ENCODE measurements around the gene GPR75.

GPR75 gene

DNA sequence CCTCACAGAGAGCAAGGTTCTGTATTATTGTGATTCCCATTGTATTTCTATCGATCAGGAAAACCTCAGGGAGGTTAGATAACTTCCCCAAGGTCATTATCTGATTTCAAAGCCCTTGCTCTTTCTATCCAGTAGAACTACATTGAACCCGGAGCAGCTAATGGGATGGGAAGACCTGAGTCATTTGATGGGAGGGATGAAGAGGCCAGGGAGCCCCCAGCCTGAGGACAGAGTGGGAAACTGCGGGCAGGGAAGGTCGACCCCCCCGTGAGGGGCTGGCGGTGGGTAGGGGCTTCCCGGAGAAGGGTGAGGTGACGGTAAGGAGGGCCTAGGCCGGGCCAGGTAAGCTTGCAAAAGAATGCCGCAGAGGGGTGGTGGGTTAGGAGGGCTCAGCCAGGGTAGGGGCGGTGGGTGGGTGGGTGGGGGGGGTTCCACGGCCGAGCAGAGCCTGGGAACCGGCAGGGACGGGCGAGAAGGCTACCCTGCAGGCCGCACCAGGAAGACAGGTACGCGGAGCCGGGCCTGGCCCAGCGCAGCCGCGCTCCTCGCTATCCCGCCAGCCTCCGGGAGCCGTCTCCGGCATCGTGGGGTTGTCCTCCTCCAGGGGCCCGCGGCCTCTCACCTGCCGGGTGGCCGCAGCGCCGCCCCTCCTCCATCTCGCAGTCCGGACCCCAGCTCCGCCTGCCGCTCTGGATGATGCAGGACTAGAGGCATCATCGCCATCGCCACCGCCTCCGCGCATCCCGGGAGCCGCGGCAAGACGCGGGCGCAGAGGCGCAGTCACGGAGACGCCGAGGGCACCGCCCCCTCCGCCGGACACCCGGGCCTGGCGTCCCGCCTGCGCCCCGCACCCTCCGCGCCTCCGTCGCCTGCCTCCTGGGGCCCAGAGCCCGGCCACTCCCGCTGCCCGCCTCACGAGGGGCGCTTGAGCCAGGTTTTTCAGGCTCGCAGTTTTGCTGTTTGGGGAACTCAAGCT, at the start of gene GPR75:
TSS of gene GPR75 (minus strand) at position 762 of the 976 bp plus-strand sequence. CDS start 5,211 bp downstream, outside the sequence.
- no peak for DNase-seq

DNA sequence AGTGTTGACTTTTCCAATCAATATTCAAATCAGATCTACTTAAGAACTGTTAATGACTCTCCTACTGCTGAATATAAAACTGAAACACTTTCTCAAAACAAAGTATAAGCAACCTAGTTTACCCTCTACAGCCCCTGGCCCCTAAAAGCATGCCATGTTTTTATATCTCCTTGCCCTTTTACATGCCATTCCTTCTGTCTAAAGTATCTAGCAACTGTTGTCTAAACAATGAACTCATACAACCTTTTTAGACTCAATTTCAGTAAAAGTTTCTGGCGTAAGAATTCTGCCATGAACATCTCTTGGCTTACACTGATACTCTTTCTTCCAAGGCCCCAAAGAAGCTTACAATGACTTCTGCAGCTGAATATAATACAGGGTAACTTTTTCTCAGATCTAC, 47.8 kb upstream of the GPR75 start:
- DNase-seq: no peak

DNA sequence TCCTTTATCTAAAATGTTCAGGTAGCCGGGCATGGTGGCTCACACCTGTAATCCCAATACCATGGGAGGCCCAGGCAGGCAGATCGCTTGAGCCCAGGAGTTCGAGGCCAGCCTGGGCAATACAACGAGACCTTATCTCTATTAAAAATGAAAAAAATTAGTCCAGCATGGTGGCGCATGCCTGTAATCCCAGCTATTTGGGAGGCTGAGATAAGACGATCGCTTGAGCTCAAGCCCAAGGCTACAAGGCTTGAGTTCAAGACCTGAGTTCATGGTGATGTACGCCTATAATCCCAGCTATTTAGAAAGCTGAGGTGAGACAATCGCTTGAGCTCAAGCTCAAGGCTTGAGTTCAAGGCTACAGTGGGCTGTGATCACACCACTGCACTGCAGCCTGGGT, 45.6 kb upstream of the GPR75 start:
- no peak for DNase-seq

DNA sequence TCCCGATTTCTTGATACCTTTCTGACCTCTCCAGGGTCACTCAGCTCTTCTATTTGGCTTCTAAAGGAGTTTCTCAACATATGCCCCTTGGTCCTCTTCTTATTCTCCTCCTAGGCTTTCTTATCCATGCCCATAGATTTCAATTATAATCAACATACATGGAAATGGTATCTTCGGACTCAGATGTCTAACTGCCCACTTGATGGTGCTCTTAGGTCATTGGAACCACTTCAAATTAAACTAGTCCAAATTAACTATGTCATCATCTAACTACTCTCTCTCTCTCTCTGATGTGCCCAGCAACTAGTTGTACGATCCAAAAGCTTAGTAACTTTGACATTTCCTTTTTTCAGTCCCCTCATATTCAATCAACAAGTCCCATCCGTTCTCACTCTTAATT, 43.2 kb upstream of the GPR75 start:
- DNase-seq: no peak

DNA sequence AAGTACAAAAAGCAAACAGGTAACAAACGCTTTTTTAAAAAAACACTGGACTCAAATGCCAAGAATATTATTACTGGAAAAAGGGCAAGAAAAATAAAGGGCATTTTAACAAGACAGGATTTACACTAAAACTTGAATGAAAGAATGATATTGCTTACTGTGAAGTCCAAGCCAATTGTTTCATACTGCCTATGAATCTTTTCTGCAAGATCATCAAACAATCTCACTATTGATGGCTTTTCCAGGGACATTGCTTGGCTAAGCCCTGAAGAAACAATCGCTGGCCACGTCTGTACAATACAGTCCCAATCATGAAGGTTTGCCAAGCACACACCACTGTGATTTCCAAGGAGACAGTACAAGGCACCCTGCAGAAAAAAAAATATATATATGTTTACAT, 41.4 kb upstream of the GPR75 start:
- DNase-seq: no peak

DNA sequence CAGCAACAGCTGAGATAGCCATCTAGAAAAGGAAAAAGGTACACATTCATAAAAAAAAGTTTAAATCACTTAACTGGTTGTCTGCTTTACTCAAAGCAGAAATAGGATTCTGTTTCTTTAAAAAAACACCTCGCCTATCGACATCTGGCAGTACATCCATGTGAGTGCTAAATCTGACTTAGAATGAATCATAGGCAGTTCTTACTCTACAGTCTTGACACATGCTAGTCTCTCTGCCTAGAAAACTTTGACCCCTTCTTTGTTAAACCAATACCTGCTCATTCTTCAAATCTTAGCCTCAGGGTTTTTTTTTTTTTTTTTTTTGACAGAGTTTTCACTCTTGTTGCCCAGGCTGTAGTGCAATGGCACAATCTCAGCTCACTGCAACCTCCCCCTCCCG, 37.1 kb upstream of the GPR75 start:
- no peak for DNase-seq

DNA sequence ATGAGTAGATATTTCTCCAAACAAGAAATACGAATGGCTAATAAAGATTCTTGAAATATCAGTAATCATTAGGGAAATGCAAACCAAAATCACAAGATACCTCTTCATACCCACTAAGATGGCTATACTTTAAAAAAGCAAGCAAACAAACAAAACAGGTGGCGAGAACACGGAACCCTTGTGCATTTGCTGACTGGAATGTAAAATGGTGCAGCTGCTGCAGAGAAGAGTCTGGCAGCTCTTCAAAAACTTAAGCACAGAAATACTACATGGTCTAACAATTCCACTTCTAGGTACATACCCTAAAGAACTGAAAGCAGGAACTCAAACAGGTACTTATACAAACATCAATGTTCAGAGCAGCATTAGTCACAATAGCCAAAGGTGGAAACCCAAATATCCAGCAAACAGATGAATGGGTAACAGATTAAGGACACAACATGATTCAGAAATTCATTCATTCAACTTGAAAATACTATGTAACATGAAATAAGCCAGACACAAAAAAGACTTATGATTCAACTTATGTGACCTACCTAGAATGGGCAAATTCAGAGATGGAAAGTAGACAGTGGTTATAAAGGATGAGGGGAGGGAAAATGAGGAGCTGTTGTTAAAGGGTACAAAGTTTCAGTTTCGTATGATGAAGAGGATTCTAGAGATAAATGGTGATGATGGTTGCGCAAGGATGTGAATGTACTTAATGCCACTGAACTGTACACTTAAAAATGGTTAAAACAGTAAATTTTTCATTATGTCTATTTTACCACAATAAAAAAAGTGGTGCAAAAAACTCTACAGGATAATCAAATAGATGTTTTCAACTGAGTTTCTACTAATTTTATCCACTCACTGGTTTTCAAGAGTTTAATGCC, 26.9 kb upstream of the GPR75 start:
- DNase-seq: no peak

DNA sequence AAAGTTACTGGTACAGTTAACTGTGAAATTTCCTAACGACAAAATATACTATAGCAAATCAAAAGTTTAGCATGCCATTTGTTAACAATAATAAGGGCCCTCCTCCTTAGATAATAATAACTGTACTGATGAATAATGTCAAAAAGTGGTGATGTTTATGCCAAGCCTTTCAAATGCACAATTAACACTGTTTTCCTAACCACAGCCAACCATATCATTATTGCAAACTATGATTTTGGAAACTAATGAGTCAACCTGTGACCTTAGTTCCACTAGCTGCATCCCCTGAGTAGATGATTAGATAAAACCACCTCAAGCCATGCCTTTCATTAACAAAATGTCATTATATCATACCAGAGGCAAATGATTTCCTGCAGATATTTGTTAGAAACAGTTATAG, 25.1 kb upstream of the GPR75 start:
- DNase-seq: no peak

DNA sequence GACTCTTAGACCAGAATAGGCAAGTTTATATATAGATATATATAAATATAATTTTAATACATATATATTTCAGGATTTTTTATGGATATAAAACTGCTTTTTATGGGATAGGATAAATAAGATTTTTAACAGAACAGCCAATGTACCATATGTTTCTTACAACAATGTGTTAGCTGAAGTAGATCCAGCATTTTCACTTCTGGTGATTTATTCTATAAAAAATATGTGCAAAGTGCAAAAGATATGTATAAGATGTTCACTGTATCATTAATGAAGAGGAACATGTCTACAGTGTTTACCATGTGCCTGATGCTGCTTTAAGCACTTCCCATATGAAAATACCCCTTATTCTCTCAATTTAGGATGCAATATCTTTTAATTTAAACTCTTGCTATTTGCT, 22.2 kb upstream of the GPR75 start:
- DNase-seq: no peak

DNA sequence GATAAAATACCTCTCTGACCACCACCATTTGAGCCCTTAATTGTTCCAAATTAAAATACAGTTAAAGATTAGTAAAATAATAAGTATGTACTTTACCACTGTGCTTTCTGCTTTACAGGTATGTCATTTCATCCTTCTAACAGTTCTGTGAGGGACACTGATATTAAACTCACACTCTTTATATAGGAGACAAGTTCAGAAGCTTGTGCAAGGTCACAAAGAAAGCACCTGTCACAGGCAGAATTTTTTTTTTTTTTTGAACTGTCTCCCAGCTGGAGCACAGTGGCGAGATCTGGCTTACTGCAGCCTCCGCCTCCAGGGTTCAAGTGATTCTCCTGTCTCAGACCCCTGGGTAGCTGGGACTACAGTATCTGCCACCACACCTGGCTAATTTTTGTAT, 21.6 kb upstream of the GPR75 start:
- DNase-seq: no peak

DNA sequence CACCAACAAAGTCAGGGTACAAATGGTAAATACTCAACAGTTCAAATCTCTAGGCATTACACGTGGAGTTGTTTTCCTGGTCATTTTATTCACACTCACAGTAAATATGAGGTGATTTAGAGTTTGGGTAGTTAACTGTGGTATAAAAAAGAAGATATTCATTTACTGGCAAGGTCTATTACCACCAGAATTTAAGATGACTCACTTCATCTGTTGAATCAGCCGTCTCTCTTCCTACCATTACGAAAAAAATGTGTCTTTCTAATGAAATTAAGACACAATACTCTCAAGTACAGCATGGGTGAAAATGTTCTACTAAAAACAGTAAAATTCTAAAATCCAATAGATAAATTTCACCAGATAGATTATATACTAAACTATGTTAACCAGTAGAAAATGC, 21.0 kb upstream of the GPR75 start:
- no peak for DNase-seq

DNA sequence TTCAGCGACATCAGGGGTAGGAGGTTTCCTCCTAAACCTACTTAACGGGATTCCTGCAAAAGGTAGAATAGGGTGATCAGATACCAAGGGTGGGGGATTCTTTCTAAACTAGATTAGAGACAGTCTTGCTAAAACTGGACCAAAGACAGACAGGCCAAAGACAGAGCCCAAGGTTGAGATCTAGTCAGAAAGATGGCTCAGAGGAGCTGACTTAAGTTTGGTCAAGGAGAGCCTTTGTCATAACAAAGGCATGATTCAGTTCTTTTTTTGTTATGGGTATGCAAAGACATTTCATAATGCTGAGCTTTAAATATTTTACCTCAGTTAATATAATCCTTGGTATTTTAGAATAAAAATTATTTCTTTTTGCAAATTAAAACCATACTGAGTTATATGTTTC, 17.8 kb upstream of the GPR75 start:
- no peak for DNase-seq

DNA sequence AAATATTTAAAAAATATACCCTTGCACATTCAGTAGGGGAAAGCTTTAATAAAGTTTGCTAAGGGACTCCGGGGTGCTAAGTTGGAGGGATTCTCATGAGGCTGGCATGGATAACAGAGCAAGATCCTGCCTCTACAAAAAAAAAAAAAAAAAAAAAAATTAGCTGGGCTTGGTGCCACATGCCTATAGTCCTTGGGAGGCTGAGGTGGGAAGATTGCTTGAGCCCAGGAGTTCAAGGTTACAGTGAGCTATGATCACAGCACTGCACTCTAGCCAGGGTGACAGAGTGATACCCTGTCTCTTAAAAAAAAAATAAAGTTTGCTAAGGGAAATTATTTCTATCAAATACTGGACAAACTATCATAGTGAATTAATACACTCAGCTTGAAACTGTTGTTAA, 17.3 kb upstream of the GPR75 start:
- no peak for DNase-seq

DNA sequence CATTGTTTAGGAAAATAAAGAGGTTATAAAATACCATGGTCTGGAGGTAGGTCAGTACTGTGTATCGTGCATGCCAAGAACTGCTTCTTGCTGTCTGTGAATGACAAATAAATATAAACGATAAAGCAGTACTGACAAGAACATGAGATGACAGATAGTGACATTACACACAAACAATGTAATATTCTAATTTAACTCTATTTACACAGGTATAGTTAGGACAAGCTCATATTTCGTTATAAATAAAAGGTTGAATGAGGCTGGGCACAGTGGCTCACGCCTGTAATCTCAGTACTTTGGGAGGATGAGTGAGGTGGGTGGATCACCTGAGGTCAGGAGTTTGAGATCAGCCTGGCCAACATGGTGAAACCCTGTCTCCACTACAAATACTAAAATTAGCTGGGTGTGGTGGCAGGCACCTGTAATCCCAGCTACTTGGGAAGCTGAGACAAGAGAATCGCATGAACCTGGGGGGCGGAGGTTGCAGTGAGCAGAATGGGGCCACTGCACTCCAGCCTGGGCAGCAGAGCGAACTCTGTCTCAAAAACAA, 14.7 kb upstream of the GPR75 start:
- DNase-seq: no peak

DNA sequence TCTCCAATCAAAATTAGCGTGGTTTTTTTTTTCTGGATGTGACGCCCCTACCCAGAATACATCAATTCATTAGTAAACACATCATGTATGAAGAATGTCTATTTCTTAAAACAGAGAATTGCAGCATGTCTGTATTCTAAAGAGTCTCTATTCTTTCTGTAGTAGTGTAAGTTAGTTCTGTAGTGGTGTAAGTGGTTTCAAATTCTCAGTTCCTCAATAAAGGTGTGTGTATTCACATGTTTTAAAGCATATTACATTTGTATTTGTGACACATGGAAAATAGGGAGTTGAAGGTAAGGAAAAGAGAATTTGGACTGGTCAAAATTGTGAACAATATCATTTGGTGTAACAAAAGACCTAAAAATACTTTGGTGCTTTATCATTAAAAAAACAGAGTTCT, 8.0 kb upstream of the GPR75 start:
- DNase-seq: no peak

DNA sequence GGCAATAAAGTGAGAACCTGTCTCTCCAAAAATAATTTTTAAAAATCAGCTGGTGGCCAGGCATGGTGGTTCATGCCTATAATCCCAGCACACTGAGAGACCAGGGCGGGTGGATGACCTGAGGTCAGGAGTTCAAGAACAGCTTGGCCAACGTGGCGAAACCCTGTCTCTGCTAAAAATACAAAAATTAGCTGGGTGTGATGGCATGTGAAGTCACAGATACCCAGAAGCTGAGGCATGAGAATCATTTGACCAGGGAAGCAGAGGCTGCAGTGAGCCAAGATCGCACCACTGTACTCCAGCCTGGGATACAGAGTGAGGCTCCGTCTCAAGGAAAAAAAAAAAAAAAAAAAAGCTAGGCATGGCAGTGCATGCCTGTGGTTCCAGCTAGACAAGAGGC, 7.4 kb upstream of the GPR75 start:
- DNase-seq: no peak

DNA sequence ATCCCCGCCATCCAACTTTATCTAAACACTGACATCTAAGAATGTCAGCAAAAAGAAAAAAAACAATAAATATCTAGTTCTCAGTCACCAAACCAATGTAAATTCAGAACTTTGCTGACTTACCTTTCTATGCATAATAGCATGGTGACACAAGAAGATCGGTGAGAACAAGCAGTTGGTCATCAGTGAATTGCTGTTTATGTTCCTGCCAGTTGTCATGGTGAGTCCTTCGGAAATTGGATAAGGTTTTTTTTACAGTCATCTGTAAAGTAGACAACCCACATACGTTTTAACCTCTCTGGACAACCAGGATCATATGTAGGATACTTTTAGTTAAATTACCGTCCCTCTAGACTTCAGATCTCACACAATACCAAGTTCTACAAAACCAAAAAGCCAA, 6.2 kb upstream of the GPR75 start:
- no peak for DNase-seq

DNA sequence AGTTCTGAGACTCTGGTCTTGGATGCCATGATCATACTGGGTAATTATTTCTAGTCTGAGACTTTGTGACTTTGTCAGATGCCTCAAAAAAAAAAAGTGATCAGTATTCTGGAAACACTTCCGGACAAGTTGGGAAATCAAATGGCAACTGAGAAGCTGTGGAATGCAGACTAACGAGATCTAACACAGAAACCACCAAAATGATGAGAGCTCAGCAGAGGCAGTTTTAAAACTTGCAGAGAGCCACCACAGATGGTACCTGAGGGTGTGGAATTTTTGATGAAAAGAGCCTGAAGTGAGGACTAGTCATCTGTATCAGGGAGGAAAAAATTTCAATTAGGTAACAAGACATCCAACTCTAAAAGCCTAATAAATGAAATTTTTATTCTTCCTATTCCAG, 5.5 kb upstream of the GPR75 start:
- no peak for DNase-seq

DNA sequence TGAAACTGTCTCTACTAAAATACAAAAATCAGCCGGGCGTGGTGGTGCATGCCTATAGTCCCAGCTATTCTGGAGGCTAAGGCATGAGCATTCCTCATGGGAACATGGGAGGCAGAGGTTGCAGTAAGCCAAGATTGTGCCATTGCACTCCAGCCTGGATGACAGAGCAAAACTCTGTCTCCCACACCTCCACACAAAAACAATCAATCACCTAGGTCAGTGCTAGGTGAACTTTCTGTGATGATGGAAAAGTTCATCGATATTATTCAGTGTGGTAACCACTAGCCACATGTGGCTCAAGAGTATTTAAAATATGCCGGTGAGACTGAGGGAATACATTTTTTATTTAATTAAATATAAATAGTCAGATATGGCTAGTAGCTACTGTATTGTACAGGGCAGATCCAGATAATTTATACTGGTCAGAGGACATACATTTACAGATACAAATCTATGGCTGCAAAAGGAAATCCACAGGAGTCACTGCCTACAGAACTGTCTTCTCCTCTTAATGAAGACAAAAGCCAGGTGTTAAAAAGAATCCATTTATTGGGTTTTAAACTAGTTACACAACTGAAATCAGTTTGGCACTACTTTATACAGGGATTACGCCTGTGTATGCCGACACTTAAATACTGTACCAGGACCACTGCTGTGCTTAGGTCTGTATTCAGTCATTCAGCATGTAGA, 3.9 kb upstream of the GPR75 start:
- DNase-seq: no peak

DNA sequence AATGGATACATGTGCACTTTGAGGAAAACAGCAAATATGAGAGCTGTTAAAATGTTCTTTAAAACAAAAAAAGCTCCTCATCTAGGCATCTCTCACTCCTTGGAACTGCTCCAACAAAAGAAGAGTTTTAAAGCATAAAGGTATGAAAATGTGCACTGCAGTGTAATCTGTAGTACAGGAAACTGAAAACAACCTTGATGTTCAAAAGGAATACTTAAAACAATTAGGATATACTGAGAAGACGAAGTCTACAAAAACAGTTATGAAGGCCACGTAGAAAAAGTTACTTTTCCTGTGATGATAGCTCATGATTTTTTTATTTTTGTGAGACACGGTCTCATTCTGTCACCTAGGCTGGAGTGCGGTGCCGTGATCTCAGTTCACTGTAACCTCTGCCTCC, 2.1 kb upstream of the GPR75 start:
- no peak for DNase-seq

DNA sequence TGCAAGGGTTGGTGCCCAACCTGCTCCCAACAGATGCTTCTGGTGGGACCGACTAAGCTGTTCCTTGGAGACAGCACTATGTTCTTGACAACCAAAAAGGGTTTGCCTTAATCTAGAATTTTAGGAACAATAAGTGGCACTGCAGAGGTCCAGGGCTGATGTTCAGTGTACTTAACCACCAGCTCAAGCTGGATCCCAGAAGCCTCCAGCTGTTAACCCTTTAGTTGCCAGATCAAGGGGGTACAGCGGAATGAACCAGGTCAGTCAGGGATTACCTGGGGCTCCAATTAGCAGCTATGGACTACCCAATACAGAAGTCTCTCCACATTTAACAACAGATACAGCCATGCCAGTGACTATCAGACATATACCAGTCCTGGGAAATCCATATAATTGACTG, 3.5 kb downstream of the GPR75 start:
- no peak for DNase-seq

DNA sequence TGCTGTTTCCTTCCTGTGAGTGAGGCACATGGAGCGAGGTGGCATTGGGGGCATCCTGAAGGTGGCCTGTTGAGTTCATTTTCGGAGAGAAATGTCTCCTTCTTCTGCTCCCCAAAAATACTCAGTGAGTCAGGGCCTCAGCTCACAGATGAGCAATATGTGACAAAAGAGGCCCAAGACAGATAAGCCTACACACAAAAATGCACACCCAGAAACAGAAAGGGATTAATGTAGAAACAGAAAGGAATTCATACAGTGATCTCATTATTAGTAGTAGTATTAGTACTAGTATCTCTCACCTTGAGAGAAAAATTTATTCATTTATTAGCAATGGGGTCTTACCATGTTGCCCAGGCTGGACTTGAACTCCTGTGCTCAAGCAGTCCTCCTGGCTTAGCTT, 5.1 kb downstream of the GPR75 start:
- no peak for DNase-seq

DNA sequence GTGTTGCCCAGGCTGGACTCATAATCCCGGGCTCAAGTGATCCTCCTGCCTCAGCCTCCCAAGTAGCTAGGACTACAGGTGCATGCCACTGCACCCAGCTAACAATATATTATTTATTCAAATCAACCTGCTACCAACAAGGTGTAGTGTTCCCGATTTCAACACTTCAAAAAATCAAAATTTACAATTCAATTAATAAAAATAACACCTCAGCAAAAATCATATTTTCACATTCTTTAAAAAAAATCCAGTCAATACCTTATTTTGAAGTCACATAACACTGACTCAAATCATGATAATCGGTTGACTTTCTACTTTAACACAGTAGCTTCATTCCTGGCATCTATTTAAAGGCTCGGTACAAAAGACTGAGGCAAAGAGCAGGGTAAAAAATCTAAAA, 7.2 kb downstream of the GPR75 start:
- no peak for DNase-seq
